ENCODE measurements around the gene KRTAP10-6. TPM values are rescaled to one million over a fixed set of nuclear protein-coding genes. Genes with fewer than 3 reads are reported as not detected.
"Not testable (repeated sequence)": the region's sequence is repeated elsewhere in the genome, so short reads cannot be mapped to it uniquely, and the experiment has no call there.

Gene KRTAP10-6
- total and polyA plus RNA-seq, 2 experiments from 2014 or later, result not detected

DNA sequence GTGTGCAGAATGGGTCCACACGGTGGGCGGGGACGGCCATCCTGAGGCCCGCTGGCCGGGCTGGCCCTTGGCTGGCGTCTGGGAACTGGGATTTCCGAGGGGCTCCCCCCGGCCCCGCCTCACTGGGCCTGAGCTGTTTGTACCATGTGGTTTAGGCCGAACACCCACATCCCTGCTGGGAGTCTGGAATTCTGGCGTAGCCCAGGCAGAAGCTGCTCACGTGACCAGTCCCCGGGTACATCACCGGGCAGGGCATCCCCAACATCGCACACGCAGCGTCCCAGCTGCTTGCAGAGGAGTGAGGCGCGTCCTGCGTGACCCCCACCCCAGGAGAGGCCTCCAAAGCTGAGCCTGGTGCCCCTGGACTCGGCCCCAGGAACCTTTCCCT lies 10.2 kb upstream of the KRTAP10-6 start:
- H3K9me2 ChIP-seq (ENCODE audit: insufficient read depth), result no peaks in the 10 kb centered on the region
- TF ChIP-seq EZH2phosphoT487 (IDR thresholded peaks at IDR 0.05; ENCODE audit: insufficient read depth, low read depth) (no peak), EZH2 (IDR thresholded peaks at IDR 0.05; ENCODE audit: insufficient read depth, poor library complexity, severe bottlenecking) (no peak)
- H3K79me2 ChIP-seq (ENCODE audit: insufficient read depth), result no peaks in the 10 kb centered on the region
- in situ Hi-C loops (cut with MboI), result no loop called here
- no peak overlapping the region for H3K4me2 ChIP-seq (ENCODE audit: unreplicated experiment)
- no peaks in the 10 kb centered on the region for H3F3A ChIP-seq (ENCODE audit: insufficient read depth)
- no peak for DNase-seq
- no peaks in the 10 kb centered on the region for H3K9me3 ChIP-seq (ENCODE audit: low read depth)
- no peaks in the 10 kb centered on the region for H3K36me3 ChIP-seq (ENCODE audit: low read depth)
- H4K20me1 ChIP-seq (ENCODE audit: insufficient read depth), result no peaks in the 10 kb centered on the region
- H3K9ac ChIP-seq, result no peak overlapping the region
- H3K27me3 ChIP-seq (replicated peaks; ENCODE audit: insufficient read depth), result peaks cover 20% of the 10 kb centered on the region; the same call in 1 of the 2 replicates
- H3K4me1 ChIP-seq (ENCODE audit: insufficient read depth), result no peaks in the 10 kb centered on the region
- WGBS, 2 experiments (ENCODE audit: low coverage in 1 of 2, low lambda C conversion rate in 2 of 2, missing lambda C conversion rate in 2 of 2), result 31 to 48% methylated on average over 7 to 18 of the region's 21 CpGs
- no peak overlapping the region for H3K4me3 ChIP-seq
- no peak overlapping the region for H2AFZ ChIP-seq
- no peak overlapping the region for H3K27ac ChIP-seq

DNA sequence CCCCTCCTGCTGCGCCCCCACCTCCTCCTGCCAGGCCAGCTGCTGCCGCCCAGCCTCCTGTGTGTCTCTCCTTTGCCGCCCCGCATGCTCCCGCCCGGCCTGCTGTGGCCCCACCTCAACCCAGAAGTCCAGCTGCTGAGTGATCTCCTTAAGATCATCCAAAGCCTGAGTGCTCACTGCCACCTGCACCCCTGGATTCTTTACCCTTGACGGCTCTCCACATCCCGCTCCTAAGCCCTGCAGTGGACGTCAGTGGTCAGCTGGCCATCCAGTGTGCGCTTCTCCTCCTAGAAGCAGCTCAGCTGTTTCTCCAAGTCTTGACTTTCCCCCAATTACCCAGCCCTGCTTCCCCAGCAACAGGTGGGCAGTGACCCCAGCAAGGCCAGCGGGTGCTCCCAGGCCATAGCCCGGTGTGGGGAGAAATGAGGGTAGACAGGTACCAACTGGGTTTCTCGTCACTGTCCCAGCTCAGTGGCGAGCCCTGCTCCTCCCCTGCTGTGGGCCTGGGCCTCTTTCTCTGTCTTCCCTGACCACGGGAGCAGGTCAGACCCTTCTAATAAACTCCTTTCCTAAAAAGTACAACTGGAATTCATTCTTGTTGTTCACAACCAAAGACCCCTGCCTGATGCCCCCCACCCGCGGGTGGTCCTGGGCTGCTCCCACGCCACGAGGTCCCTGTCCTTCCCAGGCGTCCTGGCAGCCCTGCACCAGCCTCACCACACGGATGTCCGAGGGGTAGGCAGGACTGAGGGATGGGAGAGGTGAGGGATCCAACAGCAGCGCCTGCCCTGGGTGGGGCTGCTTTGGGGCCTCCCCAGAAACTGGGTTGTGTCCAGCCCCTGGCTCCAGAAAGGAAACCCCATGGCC lies 9.5 kb upstream of the KRTAP10-6 start:
- Histone ChIP-seq H2AFZ (no peak overlapping the region), H3K4me3 (no peak overlapping the region), H3F3A (ENCODE audit: insufficient read depth) (no peaks in the 10 kb centered on the region), H3K79me2 (ENCODE audit: insufficient read depth) (no peaks in the 10 kb centered on the region), H3K9me3 (ENCODE audit: low read depth) (no peaks in the 10 kb centered on the region), H3K27me3 (replicated peaks; ENCODE audit: insufficient read depth) (peaks cover 21% of the 10 kb centered on the region; the same call in 1 of the 2 replicates), H3K9me2 (ENCODE audit: insufficient read depth) (no peaks in the 10 kb centered on the region), H3K4me2 (ENCODE audit: unreplicated experiment) (no peak overlapping the region), H4K20me1 (ENCODE audit: insufficient read depth) (no peaks in the 10 kb centered on the region), H3K27ac (no peak overlapping the region), H3K4me1 (ENCODE audit: insufficient read depth) (no peaks in the 10 kb centered on the region), H3K36me3 (ENCODE audit: low read depth) (no peaks in the 10 kb centered on the region), H3K9ac (no peak overlapping the region)
- in situ Hi-C loops (cut with MboI), result no loop called here
- 40 to 47% methylated on average over 23 of the region's 23 CpGs for WGBS, 2 experiments (ENCODE audit: low coverage in 1 of 2, low lambda C conversion rate in 2 of 2, missing lambda C conversion rate in 2 of 2)
- TF ChIP-seq EZH2phosphoT487 (IDR thresholded peaks at IDR 0.05; ENCODE audit: insufficient read depth, low read depth) (no peak), EZH2 (IDR thresholded peaks at IDR 0.05; ENCODE audit: insufficient read depth, poor library complexity, severe bottlenecking) (no peak)
- no peak for DNase-seq

DNA sequence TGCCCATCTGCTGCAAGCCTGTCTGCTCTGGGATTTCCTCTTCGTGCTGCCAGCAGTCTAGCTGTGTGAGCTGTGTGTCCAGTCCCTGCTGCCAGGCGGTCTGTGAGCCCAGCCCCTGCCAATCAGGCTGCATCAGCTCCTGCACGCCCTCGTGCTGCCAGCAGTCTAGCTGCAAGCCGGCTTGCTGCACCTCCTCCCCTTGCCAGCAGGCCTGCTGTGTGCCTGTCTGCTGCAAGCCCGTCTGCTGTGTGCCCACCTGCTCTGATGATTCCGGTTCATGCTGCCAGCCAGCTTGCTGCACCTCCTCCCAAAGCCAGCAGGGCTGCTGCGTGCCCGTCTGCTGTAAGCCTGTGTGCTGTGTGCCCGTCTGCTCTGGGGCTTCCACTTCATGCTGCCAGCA lies 8.8 kb upstream of the KRTAP10-6 start:
- H3K36me3 ChIP-seq (ENCODE audit: low read depth); H3K9ac ChIP-seq; H3K4me3 ChIP-seq; in situ Hi-C loops (cut with MboI); H2AFZ ChIP-seq; H3F3A ChIP-seq (ENCODE audit: insufficient read depth); H3K27ac ChIP-seq; H3K9me3 ChIP-seq (ENCODE audit: low read depth); H3K9me2 ChIP-seq (ENCODE audit: insufficient read depth); H3K4me2 ChIP-seq (ENCODE audit: unreplicated experiment); H4K20me1 ChIP-seq (ENCODE audit: insufficient read depth); H3K4me1 ChIP-seq (ENCODE audit: insufficient read depth); H3K79me2 ChIP-seq (ENCODE audit: insufficient read depth); DNase-seq: not testable (repeated sequence)
- WGBS, 2 experiments (ENCODE audit: low coverage in 1 of 2, low lambda C conversion rate in 2 of 2, missing lambda C conversion rate in 2 of 2), result 19 to 22% methylated on average over 9 to 10 of the region's 10 CpGs
- peaks cover 21% of the 10 kb centered on the region; the same call in 1 of the 2 replicates for H3K27me3 ChIP-seq (replicated peaks; ENCODE audit: insufficient read depth)

GRCh38 chr21:44600118-44600978 lies 8.0 kb upstream of the KRTAP10-6 start, which contains the start of gene KRTAP10-7:
Gene KRTAP10-7, plus strand, starts transcription at chr21:44600597. Its CDS starts 25 bp downstream, at chr21:44600622.
- H3K9me2 ChIP-seq (ENCODE audit: insufficient read depth); H2AFZ ChIP-seq; H3F3A ChIP-seq (ENCODE audit: insufficient read depth); DNase-seq; in situ Hi-C loops (cut with MboI); H3K27ac ChIP-seq; H3K36me3 ChIP-seq (ENCODE audit: low read depth); H3K79me2 ChIP-seq (ENCODE audit: insufficient read depth); H4K20me1 ChIP-seq (ENCODE audit: insufficient read depth); H3K4me2 ChIP-seq (ENCODE audit: unreplicated experiment); H3K9me3 ChIP-seq (ENCODE audit: low read depth); H3K9ac ChIP-seq; H3K4me3 ChIP-seq; H3K4me1 ChIP-seq (ENCODE audit: insufficient read depth): not testable (repeated sequence)
- WGBS, 2 experiments (ENCODE audit: low coverage in 1 of 2, low lambda C conversion rate in 2 of 2, missing lambda C conversion rate in 2 of 2), result 41 to 45% methylated on average over 21 to 22 of the region's 23 CpGs
- peaks cover 21% of the 10 kb centered on the region for H3K27me3 ChIP-seq (replicated peaks; ENCODE audit: insufficient read depth)
